ENCODE measurements around the gene SETD1A. TPM values are rescaled to one million over a fixed set of nuclear protein-coding genes. Genes with fewer than 3 reads are reported as not detected.

Gene SETD1A
- total and polyA plus RNA-seq, 2 of the 8 experiments (the other 6 are each of a cell fraction or from before 2014, with no cell fraction given), result 4.8 to 29.0 TPM

DNA sequence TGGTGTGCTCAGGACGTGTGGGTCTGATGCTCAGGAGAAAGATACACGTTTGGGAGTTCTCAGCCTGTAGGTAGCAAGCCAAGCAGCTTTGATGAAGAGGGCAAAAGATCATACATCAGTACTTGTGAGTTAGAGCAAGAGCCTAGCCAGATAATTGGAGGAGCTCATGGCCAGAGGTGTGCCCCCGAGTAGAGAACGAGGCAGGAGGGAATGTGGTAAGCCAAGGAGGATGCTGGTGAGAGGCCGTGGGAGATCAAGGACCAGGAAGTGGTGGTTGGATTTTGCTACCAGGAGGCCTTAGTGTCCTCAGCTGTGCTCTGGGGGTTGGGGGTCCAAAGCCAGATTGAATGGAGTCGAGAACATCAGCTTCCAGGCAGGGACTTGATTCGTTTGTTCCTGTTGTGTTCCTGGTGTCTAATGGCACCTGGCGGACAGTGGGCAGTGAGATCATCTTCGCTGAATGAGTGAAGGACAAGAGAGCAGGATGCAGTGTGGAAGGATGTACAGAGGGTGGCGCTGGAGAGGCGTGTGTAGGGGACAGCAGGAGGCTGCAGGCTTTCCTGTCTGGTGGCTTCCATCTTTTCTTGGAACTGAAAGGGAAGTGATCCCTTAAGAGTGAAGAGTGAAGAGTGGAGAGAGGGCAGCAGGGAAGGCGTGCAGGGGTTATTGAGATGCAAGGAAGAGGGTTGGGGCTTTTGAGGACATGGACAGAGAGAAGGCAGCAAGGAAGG, 22.6 kb upstream of the SETD1A start:
- H3K4me1 ChIP-seq (replicated peaks in 1 of 4; ENCODE audit: control insufficient read depth in 3 of 4, insufficient read depth in 4 of 4, low read length in 3 of 4), result no peaks in the 10 kb centered on the region
- FAIRE-seq, result peak; percentile 91
- no peak overlapping the region for H2AK5ac ChIP-seq (ENCODE audit: low read depth, low read length)
- H4K5ac ChIP-seq (ENCODE audit: insufficient read length, low read depth, low read length), result no peak overlapping the region
- peaks cover 9 to 16% of the 10 kb centered on the region in 2 experiments for H4K20me1 ChIP-seq (replicated peaks in 1 of 2; ENCODE audit: control insufficient read depth in 1 of 2, insufficient read depth in 2 of 2, low read length in 2 of 2)
- no peak overlapping the region for H3K56ac ChIP-seq (replicated peaks; ENCODE audit: insufficient read length, low read depth, low read length)
- no peak overlapping the region for H3K9ac ChIP-seq (replicated peaks in 1 of 4; ENCODE audit: extremely low read depth in 1 of 4, low read depth in 3 of 4, low read length in 3 of 4)
- H3K14ac ChIP-seq (ENCODE audit: insufficient read length), result no peak overlapping the region
- no peak overlapping the region for H3K4me2 ChIP-seq (ENCODE audit: insufficient read depth in 1 of 2, low read depth in 2 of 2, low read length in 2 of 2)
- peaks cover 7% of the 10 kb centered on the region; the same call in 1 of the 2 replicates for H3K79me1 ChIP-seq (ENCODE audit: low read depth, low read length)
- no peak overlapping the region for H4K91ac ChIP-seq (replicated peaks; ENCODE audit: insufficient read length, low read length)
- H3K23me2 ChIP-seq (ENCODE audit: low read depth, low read length), result no peaks in the 10 kb centered on the region
- H2AFZ ChIP-seq (ENCODE audit: low read length), result no peak overlapping the region
- H3K79me2 ChIP-seq (ENCODE audit: control insufficient read depth in 1 of 2, insufficient read depth in 2 of 2, low read length in 2 of 2), result no peaks in the 10 kb centered on the region; a peak in 1 of 4 replicates
- H3K23ac ChIP-seq (ENCODE audit: insufficient read length), result no peak overlapping the region
- no peak overlapping the region; the same call in 1 of the 2 replicates for H2BK20ac ChIP-seq (ENCODE audit: low read length)
- ChIA-PET CTCF (ENCODE audit: partially characterized antibody) (interaction anchor here (0.7 to 3.3 kb wide), 16 partner anchors 8 to 201 kb away, joined by 3 to 25 read pairs (median 4); partner anchors contain the start of gene PRSS8), POLR2A (ENCODE audit: partially characterized antibody) (interaction anchor here (0.6 to 12.0 kb wide), 9 partner anchors 8 to 285 kb away, joined by 3 to 105 read pairs (median 4); partner anchors contain the start of genes FBXL19, HSD3B7, ORAI3 and SETD1A)
- H3K9me3 ChIP-seq (ENCODE audit: insufficient read depth in 2 of 2, low read depth in 1 of 2, low read length in 1 of 2), result no peaks in the 10 kb centered on the region
- peak overlapping the region; percentile 50 for H3K27ac ChIP-seq (ENCODE audit: low read depth, low read length)
- 71% methylated on average over 12 of the region's 12 CpGs; no CpG with 5 or more reads in 1 of the 2 experiments for WGBS, 2 experiments (ENCODE audit: extremely low coverage in 1 of 2, insufficient coverage in 1 of 2, insufficient read length in 1 of 2, insufficient replicate concordance in 2 of 2, low coverage in 1 of 2, low lambda C conversion rate in 2 of 2, missing lambda C conversion rate in 1 of 2)
- no peak overlapping the region for H2BK120ac ChIP-seq (replicated peaks; ENCODE audit: low read depth, low read length)
- DNase-seq (ENCODE audit: low read depth in 1 of 2, low spot score in 2 of 2), result peak in 1 of 2 experiments; percentile 87
- H2BK5ac ChIP-seq (ENCODE audit: low read depth, low read length), result peak overlapping the region; percentile 8; the same call in 1 of the 2 replicates
- no peak overlapping the region for H2BK12ac ChIP-seq (ENCODE audit: low read depth, low read length)
- H4K8ac ChIP-seq (ENCODE audit: extremely low read depth, insufficient read depth, low read length), result no peak overlapping the region
- H3K36me3 ChIP-seq (ENCODE audit: control insufficient read depth in 2 of 4, insufficient read depth in 4 of 4, low read length in 3 of 4), result peaks cover 15 to 45% (median 30%) of the 10 kb centered on the region in 4 experiments; a peak in 7 of 8 replicates
- H3K4ac ChIP-seq (replicated peaks; ENCODE audit: insufficient read length, low read depth, low read length), result no peak overlapping the region
- no peaks in the 10 kb centered on the region for H3K27me3 ChIP-seq (replicated peaks in 1 of 4; ENCODE audit: control insufficient read depth in 3 of 4, extremely low read depth in 1 of 4, insufficient read depth in 3 of 4, low read length in 3 of 4)
- H3K4me3 ChIP-seq (ENCODE audit: extremely low read depth in 1 of 4, insufficient read depth in 2 of 4, low read depth in 3 of 4, low read length in 4 of 4), result no peak overlapping the region
- no peak overlapping the region for H3K18ac ChIP-seq (ENCODE audit: extremely low read depth, low read length)
- H2BK15ac ChIP-seq (ENCODE audit: low read length), result no peak overlapping the region
- TF ChIP-seq, protein P1, sequence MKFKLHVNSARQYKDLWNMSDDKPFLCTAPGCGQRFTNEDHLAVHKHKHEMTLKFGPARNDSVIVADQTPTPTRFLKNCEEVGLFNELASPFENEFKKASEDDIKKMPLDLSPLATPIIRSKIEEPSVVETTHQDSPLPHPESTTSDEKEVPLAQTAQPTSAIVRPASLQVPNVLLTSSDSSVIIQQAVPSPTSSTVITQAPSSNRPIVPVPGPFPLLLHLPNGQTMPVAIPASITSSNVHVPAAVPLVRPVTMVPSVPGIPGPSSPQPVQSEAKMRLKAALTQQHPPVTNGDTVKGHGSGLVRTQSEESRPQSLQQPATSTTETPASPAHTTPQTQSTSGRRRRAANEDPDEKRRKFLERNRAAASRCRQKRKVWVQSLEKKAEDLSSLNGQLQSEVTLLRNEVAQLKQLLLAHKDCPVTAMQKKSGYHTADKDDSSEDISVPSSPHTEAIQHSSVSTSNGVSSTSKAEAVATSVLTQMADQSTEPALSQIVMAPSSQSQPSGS (IDR thresholded peaks at IDR 0.05; ENCODE audit: low read length), result peak; percentile 40; the same call in 1 of the 2 replicates
- TF ChIP-seq RNF2 (IDR thresholded peaks at IDR 0.05; ENCODE audit: borderline replicate concordance, low read depth, low read length, missing control alignments, poor library complexity, severe bottlenecking) (no peak), EGR1 (IDR thresholded peaks at IDR 0.05; ENCODE audit: borderline replicate concordance, low read depth, low read length) (no peak), CREB1 (IDR thresholded peaks at IDR 0.05) (peak; percentile 40; the same call in 1 of the 2 replicates), JUND (IDR thresholded peaks at IDR 0.05; ENCODE audit: low read length) (peak; percentile 64; the same call in 1 of the 2 replicates), ZNF274 (IDR thresholded peaks at IDR 0.05; ENCODE audit: borderline replicate concordance, extremely low read depth, low read length) (no peak), POLR2AphosphoS5 (IDR thresholded peaks at IDR 0.05; ENCODE audit: low read depth, low read length) (no peak), NANOG (IDR thresholded peaks at IDR 0.05; ENCODE audit: insufficient read depth, low read depth, low read length, poor library complexity, severe bottlenecking) (no peak)
- TF ChIP-seq, protein P2, sequence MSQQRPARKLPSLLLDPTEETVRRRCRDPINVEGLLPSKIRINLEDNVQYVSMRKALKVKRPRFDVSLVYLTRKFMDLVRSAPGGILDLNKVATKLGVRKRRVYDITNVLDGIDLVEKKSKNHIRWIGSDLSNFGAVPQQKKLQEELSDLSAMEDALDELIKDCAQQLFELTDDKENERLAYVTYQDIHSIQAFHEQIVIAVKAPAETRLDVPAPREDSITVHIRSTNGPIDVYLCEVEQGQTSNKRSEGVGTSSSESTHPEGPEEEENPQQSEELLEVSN (IDR thresholded peaks at IDR 0.05), result no peak

Measured in H1 (cell line).